Fibroblast of villous mesenchyme (primary cell): ENCODE results near the gene CCDC86. TPM values are rescaled to one million over a fixed set of nuclear protein-coding genes. Genes with fewer than 3 reads are reported as not detected.

Source experiments
- DNase-seq: peaks from one replicate; pipeline ENCODE4 v3.0.0-alpha.2; 2010; ENCODE audit warnings: low read depth
- H3K4me3 ChIP-seq: 2 replicates; pipeline ENCODE4 v1.5.1; 2011; ENCODE audit warnings: low read depth, mild to moderate bottlenecking, low read length
- total RNA-seq: library from RNA; depleted of rRNA; stranded (reverse); fragments of >200 nt; gene quantifications from 2 replicates; pipeline ENCODE4 v1.2.3, GENCODE V29; 2012
- TF ChIP-seq, protein P1 (sequence below): IDR thresholded peaks from 2 replicates; pipeline ENCODE4 v1.5.1; 2012; ENCODE audit warnings: low read depth, mild to moderate bottlenecking, low read length; ENCODE audit not compliant: insufficient read depth

The CCDC86 gene
- total RNA-seq, 1 donor = 11.2 TPM

DNA sequence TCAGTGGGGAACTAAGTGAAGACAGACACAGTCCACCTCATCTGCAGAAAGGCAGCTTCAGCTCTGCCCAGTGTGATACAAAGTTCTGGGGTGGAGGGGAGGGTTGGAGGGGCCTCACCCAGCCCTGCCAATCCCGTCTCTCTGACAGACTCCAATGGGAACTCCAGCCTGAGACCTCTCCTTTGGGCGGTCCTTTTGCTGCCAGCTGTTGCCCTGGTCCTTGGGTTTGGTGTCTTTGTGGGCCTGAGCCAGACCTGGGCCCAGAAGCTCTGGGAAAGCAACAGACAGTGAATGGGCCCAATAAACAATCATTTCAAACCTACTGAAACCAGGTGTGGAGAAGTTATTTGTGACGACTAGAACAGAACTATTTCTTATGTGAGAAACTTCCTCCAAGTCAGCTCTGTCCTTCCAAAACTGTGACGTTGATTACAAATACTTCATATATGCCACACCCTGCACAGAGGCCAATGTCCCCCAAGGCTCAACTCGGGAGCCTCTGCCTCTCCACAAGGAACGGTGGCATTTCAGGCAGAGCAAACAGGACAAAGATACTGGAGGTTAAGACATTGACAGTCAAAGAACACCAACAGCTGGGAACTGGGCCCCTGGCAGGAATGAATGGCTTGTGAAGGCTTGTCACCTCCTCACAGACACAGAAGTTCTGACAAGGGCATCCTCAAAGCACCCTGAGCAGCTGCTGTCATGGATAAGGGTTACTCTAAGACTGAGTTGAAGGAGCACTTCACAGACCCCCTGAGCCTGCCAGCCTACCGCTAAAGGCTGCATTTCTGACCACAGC lies 33.7 kb downstream of the CCDC86 start:
- no peak overlapping the region for H3K4me3 ChIP-seq
- TF ChIP-seq, protein P1, sequence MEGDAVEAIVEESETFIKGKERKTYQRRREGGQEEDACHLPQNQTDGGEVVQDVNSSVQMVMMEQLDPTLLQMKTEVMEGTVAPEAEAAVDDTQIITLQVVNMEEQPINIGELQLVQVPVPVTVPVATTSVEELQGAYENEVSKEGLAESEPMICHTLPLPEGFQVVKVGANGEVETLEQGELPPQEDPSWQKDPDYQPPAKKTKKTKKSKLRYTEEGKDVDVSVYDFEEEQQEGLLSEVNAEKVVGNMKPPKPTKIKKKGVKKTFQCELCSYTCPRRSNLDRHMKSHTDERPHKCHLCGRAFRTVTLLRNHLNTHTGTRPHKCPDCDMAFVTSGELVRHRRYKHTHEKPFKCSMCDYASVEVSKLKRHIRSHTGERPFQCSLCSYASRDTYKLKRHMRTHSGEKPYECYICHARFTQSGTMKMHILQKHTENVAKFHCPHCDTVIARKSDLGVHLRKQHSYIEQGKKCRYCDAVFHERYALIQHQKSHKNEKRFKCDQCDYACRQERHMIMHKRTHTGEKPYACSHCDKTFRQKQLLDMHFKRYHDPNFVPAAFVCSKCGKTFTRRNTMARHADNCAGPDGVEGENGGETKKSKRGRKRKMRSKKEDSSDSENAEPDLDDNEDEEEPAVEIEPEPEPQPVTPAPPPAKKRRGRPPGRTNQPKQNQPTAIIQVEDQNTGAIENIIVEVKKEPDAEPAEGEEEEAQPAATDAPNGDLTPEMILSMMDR = no peak
- no peak for DNase-seq

DNA sequence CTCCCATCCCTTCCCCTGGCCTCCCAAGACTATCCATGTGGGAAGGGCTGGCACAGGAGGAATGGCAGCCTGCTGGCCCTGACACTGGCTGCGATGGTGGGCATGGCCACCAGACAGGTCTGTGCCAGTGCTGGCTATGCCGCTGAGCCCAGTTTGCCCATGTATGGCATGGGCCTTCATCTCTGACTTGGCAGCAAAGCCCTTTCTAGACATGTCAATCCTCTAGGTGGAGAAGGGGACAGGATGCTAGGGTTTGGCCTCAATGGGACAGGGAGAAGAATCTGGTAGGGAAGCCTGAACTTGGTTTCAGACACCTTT lies 34.2 kb downstream of the CCDC86 start:
- TF ChIP-seq, protein P1 = no peak
- H3K4me3 ChIP-seq = no peak overlapping the region
- DNase-seq = no peak

DNA sequence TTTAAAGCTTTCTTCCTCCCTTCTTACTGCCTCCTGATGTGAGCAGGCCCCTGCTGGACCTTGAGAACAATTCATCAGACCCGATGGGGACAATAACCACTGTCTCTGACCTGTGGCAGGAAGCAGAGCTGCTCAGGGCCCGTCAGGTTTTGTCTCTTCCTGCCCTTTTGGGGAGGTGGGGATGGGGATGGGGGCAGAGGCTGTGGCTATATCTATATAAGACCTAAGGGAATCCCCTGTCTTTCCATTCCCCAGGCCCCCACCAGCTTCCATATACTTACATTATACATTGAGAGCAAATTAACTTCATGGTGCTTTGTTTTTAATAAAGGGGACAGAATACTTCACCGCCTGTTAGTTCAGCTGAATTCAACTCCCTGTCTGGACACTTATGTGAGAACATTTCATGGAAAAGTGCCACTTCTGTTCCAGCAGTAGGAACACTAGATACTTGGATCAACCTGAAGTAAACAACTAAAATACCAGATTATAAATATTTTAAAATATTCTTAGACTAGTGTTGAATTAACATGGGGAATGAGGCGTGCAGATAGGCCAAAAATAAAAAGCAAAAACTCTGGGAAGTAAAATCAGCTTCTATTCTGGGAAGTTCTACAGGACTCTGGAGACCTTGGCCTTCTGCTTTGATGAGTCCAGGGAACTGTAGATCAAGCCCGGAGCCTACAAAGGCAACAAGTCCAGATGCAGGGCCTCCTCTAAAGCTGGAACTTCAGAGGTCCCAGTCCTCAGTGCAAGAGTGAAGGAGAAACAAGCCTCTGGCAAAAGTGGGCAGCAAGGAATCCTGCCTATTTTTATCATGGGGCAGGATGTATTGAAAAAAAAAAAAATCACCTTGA lies 36.6 kb downstream of the CCDC86 start:
- DNase-seq = no peak
- no peak overlapping the region for H3K4me3 ChIP-seq
- TF ChIP-seq, protein P1 = no peak

DNA sequence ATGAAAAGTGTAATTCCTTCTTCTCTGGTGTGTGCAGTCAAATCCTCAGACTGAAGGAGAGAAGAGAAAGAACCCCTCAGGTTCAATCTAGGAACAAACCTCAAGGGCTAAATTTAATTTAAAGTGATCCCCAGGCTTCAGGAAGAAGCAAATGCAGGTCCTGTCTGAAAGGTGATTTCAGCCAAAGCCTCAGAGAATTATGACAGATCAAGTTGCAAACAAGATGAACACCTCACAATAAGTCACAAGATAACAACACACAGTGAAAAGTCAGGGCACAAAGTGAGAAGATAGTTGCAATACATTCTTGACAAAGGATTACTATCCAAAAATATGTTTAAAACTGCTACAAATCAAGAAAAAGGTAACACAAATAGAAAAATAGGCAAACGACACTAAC lies 37.2 kb downstream of the CCDC86 start:
- H3K4me3 ChIP-seq = no peak overlapping the region
- DNase-seq = no peak
- TF ChIP-seq, protein P1 = no peak

DNA sequence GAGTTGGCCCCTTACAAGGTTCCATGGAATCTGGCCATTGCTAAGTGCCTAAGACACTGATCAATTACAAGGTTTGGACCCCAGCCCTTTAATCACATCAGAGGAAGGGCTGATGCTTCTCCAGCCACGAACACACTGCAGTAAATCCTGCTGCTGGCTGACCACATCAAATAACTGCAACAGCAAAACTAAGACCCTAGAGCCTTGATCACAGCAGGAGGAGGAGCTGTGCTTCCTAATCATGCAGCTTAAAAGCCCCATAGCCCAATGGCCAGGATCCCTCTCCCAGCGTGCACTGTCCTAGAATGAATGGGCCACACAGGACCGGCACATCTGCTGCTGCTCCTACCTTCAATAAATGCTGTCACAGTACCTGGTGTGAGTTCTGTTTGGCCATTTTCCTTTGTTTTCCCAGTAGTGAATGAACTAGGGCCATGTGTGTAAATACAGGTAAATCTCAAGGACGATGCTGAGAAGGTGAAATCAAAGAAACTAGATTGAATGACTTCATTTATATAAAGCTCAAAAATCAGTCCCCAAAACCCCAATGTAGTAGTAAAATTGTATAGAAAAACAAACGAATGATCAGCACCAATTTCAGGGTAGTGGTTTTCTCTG lies 38.2 kb downstream of the CCDC86 start:
- DNase-seq = no peak
- TF ChIP-seq, protein P1 = no peak
- H3K4me3 ChIP-seq = no peak overlapping the region

DNA sequence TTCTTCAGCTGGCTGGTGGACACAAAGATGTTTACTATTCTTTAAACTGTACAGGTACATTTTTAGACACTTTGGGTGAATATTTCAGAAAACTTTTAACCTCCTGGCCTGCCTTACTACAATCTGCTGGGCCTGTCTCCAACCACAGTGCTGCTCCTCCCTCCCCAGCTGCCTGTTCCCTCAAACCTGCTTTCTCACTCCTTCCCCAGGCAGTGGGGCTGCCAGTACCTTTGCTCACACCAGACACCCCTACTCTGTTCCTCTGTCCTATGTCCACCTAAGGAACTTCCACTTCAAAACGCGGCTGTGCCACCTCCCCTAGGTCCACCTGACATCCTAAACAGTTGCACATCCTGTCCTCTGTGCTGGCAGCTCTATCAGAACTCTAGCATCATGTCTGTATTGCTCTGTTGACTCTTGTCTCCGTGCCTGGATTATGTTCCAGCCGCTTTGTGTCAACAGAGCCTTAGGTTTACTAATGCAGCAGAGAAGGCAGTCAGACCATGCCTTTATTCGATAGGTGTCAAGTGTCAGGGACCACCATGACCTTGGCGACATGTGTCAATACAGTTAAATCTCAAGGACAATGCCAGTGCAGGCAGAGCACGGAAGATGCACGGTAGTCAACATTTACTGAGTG lies 38.9 kb downstream of the CCDC86 start:
- DNase-seq = no peak
- TF ChIP-seq, protein P1 = no peak
- H3K4me3 ChIP-seq = no peak overlapping the region
